Limb (tissue), 2 donors: ENCODE results near the gene ZNF2.

Source experiments
- DNase-seq, 2 donors: peaks; one replicate each; pipeline ENCODE4 v3.0.0-alpha.2; 2016; ENCODE audit errors: extremely low spot score in 2 of 2

The ZNF2 gene

GRCh38 chr2:95204396-95204795, 38.8 kb downstream of the ZNF2 start:
- no peak for DNase-seq

- DNase-seq: no peak
These were observed 40.5 kb downstream of the ZNF2 start for GRCh38 chr2:95206096-95206495.

- DNase-seq: peak; percentile 90 to 94
These were observed 41.7 kb downstream of the ZNF2 start, which contains the start of gene ZNF892 for GRCh38 chr2:95207111-95207961. Gene ZNF892, plus strand, starts transcription at chr2:95207521. Its CDS starts 295 bp downstream, at chr2:95207816.

- no peak for DNase-seq
These were observed 42.5 kb downstream of the ZNF2 start for GRCh38 chr2:95208106-95208505.

- no peak for DNase-seq
These were observed 49.5 kb downstream of the ZNF2 start for GRCh38 chr2:95215018-95215612.

- DNase-seq: no peak
These were observed 54.8 kb downstream of the ZNF2 start for GRCh38 chr2:95220449-95220848.

GRCh38 chr2:95225658-95226057, 60.0 kb downstream of the ZNF2 start:
- DNase-seq: no peak

- peak; percentile 26 to 54 for DNase-seq
These were observed 66.1 kb downstream of the ZNF2 start for GRCh38 chr2:95231723-95232122.

- no peak for DNase-seq
These were observed 66.6 kb downstream of the ZNF2 start for GRCh38 chr2:95232232-95232631.
